ENCODE data around the gene CYP46A1.

CYP46A1 gene

GRCh38 chr14:99735189-99736135 is 51.4 kb downstream of the CYP46A1 start:
- DNase-seq (ENCODE audit: low read depth), result no peak
- TF ChIP-seq CTCF (IDR thresholded peaks at IDR 0.05; ENCODE audit: insufficient read depth, low read depth, low read length, missing control alignments), result no peak
- H3K4me3 ChIP-seq (ENCODE audit: low read depth, low read length), result no peak overlapping the region

DNA sequence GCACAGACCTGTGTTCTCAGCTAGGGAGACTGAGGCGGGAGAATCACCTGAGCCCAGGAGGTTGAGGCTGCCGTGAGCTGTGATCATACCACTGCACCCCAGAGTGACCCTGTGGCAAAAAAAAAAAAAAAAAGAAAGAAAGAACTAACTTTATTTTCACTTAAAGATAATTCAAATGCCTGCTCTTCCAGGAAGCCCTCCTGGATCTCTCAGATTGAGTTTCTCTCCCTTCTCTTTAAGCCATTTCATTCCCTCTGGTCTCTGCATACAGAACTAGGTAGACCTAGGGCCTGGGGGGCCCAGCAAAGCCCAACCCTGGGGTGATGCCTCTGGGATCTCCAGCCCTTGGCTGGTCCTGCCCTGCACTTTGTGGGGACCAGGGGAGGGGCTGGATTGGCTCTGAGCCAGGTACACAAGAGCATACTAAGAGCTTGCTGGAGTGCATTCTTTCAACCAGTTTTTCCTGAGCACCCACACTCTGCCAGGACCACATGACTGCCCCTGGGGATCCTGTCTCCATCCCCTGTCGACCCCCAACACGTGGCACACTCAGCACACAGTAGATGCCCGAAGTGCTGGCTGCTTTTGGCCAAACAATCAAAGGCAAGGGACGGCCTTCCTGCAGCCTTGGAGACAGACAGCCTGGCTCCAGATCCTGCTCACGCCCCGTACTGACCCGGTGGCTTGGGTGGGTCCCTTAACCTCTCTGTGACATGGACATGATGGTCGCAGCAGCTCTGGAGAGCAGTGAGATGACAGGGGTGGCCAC is 52.7 kb downstream of the CYP46A1 start:
- H3K4me3 ChIP-seq (ENCODE audit: low read depth, low read length), result no peak overlapping the region
- DNase-seq (ENCODE audit: low read depth), result no peak
- TF ChIP-seq CTCF (IDR thresholded peaks at IDR 0.05; ENCODE audit: insufficient read depth, low read depth, low read length, missing control alignments), result no peak

GRCh38 chr14:99737451-99737951 is 53.4 kb downstream of the CYP46A1 start:
- DNase-seq (ENCODE audit: low read depth), result no peak
- no peak for TF ChIP-seq CTCF (IDR thresholded peaks at IDR 0.05; ENCODE audit: insufficient read depth, low read depth, low read length, missing control alignments)
- no peak overlapping the region for H3K4me3 ChIP-seq (ENCODE audit: low read depth, low read length)

GRCh38 chr14:99737956-99738667 is 54.0 kb downstream of the CYP46A1 start:
- no peak for DNase-seq (ENCODE audit: low read depth)
- H3K4me3 ChIP-seq (ENCODE audit: low read depth, low read length), result no peak overlapping the region
- no peak for TF ChIP-seq CTCF (IDR thresholded peaks at IDR 0.05; ENCODE audit: insufficient read depth, low read depth, low read length, missing control alignments)

GRCh38 chr14:99740411-99740810 is 56.3 kb downstream of the CYP46A1 start:
- TF ChIP-seq CTCF (IDR thresholded peaks at IDR 0.05; ENCODE audit: insufficient read depth, low read depth, low read length, missing control alignments), result no peak
- no peak overlapping the region for H3K4me3 ChIP-seq (ENCODE audit: low read depth, low read length)
- DNase-seq (ENCODE audit: low read depth), result no peak

GRCh38 chr14:99741227-99741976 is 57.3 kb downstream of the CYP46A1 start:
- no peak overlapping the region for H3K4me3 ChIP-seq (ENCODE audit: low read depth, low read length)
- no peak for TF ChIP-seq CTCF (IDR thresholded peaks at IDR 0.05; ENCODE audit: insufficient read depth, low read depth, low read length, missing control alignments)
- DNase-seq (ENCODE audit: low read depth), result no peak
